Fibroblast of lung (primary cell): Measurements from ENCODE around the gene CTNNA2. TPM values are rescaled to one million over a fixed set of nuclear protein-coding genes. Genes with fewer than 3 reads are reported as not detected.

Experiments
- DNase-seq, 2 donors: peaks; one replicate each; pipeline versions ENCODE4 v3.0.0 to v3.0.0-alpha.2; 2010; ENCODE audit warnings: low read depth in 2 of 2
- H2AFZ ChIP-seq: 2 replicates; pipeline ENCODE4 v1.5.1; 2012; ENCODE audit warnings: low read length, control low read depth, inconsistent platforms
- H3K27ac ChIP-seq: 2 replicates; pipeline ENCODE4 v1.5.1; 2011; ENCODE audit warnings: low read length, control low read depth; ENCODE audit not compliant: insufficient read depth
- H3K27me3 ChIP-seq: 2 replicates; pipeline ENCODE4 v1.5.1; 2011; ENCODE audit warnings: mild to moderate bottlenecking, low read length; ENCODE audit not compliant: control insufficient read depth, insufficient read depth
- H3K36me3 ChIP-seq: 2 replicates; pipeline ENCODE4 v1.5.1; 2011; ENCODE audit warnings: low read length; ENCODE audit not compliant: control insufficient read depth, insufficient read depth
- H3K4me1 ChIP-seq: 2 replicates; pipeline ENCODE4 v1.5.1; 2011; ENCODE audit warnings: low read length; ENCODE audit not compliant: control insufficient read depth, insufficient read depth; ENCODE audit errors: extremely low read depth
- H3K4me2 ChIP-seq: 2 replicates; pipeline ENCODE4 v1.5.1; 2011; ENCODE audit warnings: low read length, control low read depth; ENCODE audit not compliant: insufficient read depth; ENCODE audit errors: extremely low read depth
- H3K4me3 ChIP-seq, 4 experiments: fragments of 200-600 bp in 1 of 4; sonication (generic) in 1 of 4; replicated peaks in 1 of 4; 2 replicates each; pipeline ENCODE4 v1.5.1; 2011 to 2016; ENCODE audit warnings: low read length in 4 of 4, low read depth in 3 of 4, mild to moderate bottlenecking in 3 of 4, control low read depth in 2 of 4, inconsistent platforms in 1 of 4, mixed read lengths in 1 of 4; ENCODE audit not compliant: insufficient read depth in 1 of 4; ENCODE audit errors: control extremely low read depth in 1 of 4
- H3K79me2 ChIP-seq: 2 replicates; pipeline ENCODE4 v1.5.1; 2012; ENCODE audit warnings: mild to moderate bottlenecking, low read length, inconsistent platforms; ENCODE audit not compliant: control insufficient read depth, insufficient read depth
- H3K9ac ChIP-seq: 2 replicates; pipeline ENCODE4 v1.5.1; 2011; ENCODE audit warnings: mild to moderate bottlenecking, low read length, control low read depth; ENCODE audit not compliant: insufficient read depth
- H3K9me3 ChIP-seq: 2 replicates; pipeline ENCODE4 v1.5.1; 2012; ENCODE audit warnings: low read depth, low read length; ENCODE audit not compliant: control insufficient read depth, insufficient read depth
- H4K20me1 ChIP-seq: 2 replicates; pipeline ENCODE4 v1.5.1; 2011; ENCODE audit warnings: low read length; ENCODE audit not compliant: control insufficient read depth, insufficient read depth; ENCODE audit errors: extremely low read depth
- EZH2 ChIP-seq: IDR thresholded peaks from 2 replicates; pipeline ENCODE4 v1.5.1; 2012; ENCODE audit warnings: low read length, control low read depth, mild to moderate bottlenecking; ENCODE audit errors: missing control alignments
- polyA plus RNA-seq, 2 donors: library from polyadenylated mRNA; depleted of rRNA in 1 of 2; stranded (reverse) in 1 of 2; unstranded in 1 of 2; fragments of >200 nt; gene quantifications; 2 replicates each; pipeline ENCODE4 v1.2.1, GENCODE V29; 2011 to 2012; ENCODE audit warnings: missing spikeins in 1 of 2
- total RNA-seq: library from RNA; depleted of rRNA; stranded (reverse); fragments of >200 nt; gene quantifications from 2 replicates; pipeline ENCODE4 v1.2.1, GENCODE V29; 2014
- TF ChIP-seq, protein P1 (sequence below), 2 donors: IDR thresholded peaks in 1 of 2; conservative IDR thresholded peaks in 1 of 2; 1 replicate in 1 of 2; 2 replicates in 1 of 2; pipeline ENCODE4 v1.5.1; 2011 to 2012; ENCODE audit warnings: low read length in 2 of 2, control low read depth in 1 of 2, inconsistent platforms in 1 of 2, low read depth in 1 of 2, mild to moderate bottlenecking in 1 of 2

Gene CTNNA2
- total and polyA plus RNA-seq, 2 donors (not counting 1 experiment from before 2014, with no cell fraction given) = not detected

DNA sequence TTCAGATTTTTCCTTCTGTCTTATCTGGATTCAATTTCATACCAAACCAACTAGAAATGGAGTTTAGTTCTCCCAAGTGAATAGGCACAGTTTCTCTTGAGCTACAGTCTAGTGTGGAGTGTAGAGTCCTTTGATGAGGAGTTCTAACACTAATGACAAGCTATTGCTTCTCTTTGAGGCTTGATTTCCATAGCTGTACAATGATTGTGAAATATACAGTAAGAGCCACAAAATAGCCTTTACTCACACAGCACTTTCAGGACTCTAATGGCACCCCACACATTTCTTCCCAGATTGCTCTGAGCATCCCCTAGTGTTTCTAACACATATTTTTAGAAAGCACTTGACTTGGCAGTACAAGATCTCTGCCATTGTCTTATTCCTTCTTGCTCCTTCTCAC lies 638.4 kb downstream of the CTNNA2 start:
- H3K27ac ChIP-seq = no peak overlapping the region
- no peak overlapping the region for H3K4me2 ChIP-seq
- H3K27me3 ChIP-seq = no peaks in the 10 kb centered on the region
- no peaks in the 10 kb centered on the region for H3K36me3 ChIP-seq
- TF ChIP-seq, protein P1, sequence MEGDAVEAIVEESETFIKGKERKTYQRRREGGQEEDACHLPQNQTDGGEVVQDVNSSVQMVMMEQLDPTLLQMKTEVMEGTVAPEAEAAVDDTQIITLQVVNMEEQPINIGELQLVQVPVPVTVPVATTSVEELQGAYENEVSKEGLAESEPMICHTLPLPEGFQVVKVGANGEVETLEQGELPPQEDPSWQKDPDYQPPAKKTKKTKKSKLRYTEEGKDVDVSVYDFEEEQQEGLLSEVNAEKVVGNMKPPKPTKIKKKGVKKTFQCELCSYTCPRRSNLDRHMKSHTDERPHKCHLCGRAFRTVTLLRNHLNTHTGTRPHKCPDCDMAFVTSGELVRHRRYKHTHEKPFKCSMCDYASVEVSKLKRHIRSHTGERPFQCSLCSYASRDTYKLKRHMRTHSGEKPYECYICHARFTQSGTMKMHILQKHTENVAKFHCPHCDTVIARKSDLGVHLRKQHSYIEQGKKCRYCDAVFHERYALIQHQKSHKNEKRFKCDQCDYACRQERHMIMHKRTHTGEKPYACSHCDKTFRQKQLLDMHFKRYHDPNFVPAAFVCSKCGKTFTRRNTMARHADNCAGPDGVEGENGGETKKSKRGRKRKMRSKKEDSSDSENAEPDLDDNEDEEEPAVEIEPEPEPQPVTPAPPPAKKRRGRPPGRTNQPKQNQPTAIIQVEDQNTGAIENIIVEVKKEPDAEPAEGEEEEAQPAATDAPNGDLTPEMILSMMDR (conservative IDR thresholded peaks at IDR 0.05 in 1 of 2, IDR thresholded peaks at IDR 0.05 in 1 of 2; ENCODE audit: low read depth in 1 of 2, low read length in 2 of 2) = no peak
- TF ChIP-seq EZH2 = no peak
- H3K4me3 ChIP-seq = no peak overlapping the region
- no peak overlapping the region for H2AFZ ChIP-seq
- no peak overlapping the region for H3K9ac ChIP-seq
- H4K20me1 ChIP-seq = no peaks in the 10 kb centered on the region
- H3K4me1 ChIP-seq = no peaks in the 10 kb centered on the region
- DNase-seq = no peak
- no peaks in the 10 kb centered on the region for H3K79me2 ChIP-seq
- H3K9me3 ChIP-seq = no peaks in the 10 kb centered on the region

DNA sequence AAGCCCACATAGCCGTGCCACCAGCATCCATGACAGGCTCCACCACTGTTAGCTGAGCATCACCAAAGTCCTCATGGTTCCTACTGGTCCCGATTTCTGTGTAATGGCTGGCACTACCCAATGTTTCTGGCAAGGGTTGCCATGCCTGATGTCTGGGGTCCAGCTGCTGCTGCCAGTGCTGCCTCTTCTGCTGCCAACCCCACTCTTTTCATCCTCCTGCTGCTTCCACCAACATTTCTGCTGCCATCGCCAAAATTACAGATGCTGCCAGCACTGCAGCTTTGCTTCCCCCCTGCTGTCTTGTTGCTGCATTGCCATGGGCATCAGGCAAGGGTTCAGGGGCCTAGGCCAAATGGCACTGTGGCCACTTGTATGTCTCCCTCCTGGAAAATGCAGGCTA lies 638.8 kb downstream of the CTNNA2 start:
- TF ChIP-seq EZH2 = no peak
- TF ChIP-seq, protein P1 (conservative IDR thresholded peaks at IDR 0.05 in 1 of 2, IDR thresholded peaks at IDR 0.05 in 1 of 2; ENCODE audit: low read depth in 1 of 2, low read length in 2 of 2) = no peak

DNA sequence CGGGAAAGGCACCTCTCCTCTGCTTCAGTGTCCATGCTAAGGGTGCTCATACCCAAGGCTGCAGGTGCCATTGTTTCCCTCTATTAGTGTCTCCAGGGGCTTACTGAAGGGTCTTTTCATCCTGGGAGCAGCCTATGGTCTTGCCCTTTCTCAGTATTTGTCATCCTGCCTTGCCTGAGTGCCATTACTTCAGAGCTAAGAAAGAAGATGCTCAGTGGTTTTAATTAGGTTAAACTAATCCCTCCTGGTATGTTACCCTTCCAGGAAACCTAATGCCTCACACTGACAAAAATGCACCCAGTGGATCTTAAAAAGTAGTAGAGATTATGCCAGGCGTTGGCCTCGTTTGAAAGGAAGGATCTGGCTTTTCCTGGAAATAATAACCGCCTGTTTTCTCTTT lies 640.3 kb downstream of the CTNNA2 start:
- no peak for DNase-seq
- Histone ChIP-seq H3K36me3 (no peaks in the 10 kb centered on the region), H2AFZ (no peak overlapping the region), H3K9ac (no peak overlapping the region), H3K4me3 (no peak overlapping the region), H3K9me3 (no peaks in the 10 kb centered on the region), H3K4me2 (no peak overlapping the region), H3K27ac (no peak overlapping the region), H3K79me2 (no peaks in the 10 kb centered on the region), H3K27me3 (no peaks in the 10 kb centered on the region), H3K4me1 (no peaks in the 10 kb centered on the region), H4K20me1 (no peaks in the 10 kb centered on the region)
- TF ChIP-seq, protein P1 (conservative IDR thresholded peaks at IDR 0.05 in 1 of 2, IDR thresholded peaks at IDR 0.05 in 1 of 2; ENCODE audit: low read depth in 1 of 2, low read length in 2 of 2) = no peak
- TF ChIP-seq EZH2 = no peak

More for the DNA sequence above, 638.8 kb downstream of the CTNNA2 start:
- DNase-seq = no peak
- Histone ChIP-seq H3K4me2 (no peak overlapping the region), H2AFZ (no peak overlapping the region), H3K9me3 (no peaks in the 10 kb centered on the region), H3K79me2 (no peaks in the 10 kb centered on the region), H3K36me3 (no peaks in the 10 kb centered on the region), H3K4me3 (no peak overlapping the region), H3K4me1 (no peaks in the 10 kb centered on the region), H3K27me3 (no peaks in the 10 kb centered on the region), H3K9ac (no peak overlapping the region), H3K27ac (no peak overlapping the region), H4K20me1 (no peaks in the 10 kb centered on the region)
